AG04449 (cell line): ENCODE data around the gene OCA2.

Experiments
- CTCF ChIA-PET: fragments of 350-600 bp; formaldehyde crosslinking; extraction: SDS; loops from one replicate; lab custom pipeline; 2021; ENCODE audit warnings: antibody characterized with exemption; lab: Yijun Ruan, JAX
- POLR2A ChIA-PET: fragments of 400-600, 350-600 bp; formaldehyde crosslinking; extraction: SDS; loops from one replicate; lab custom pipeline; 2020; ENCODE audit warnings: antibody characterized with exemption, inconsistent platforms; lab: Yijun Ruan, JAX
- DNase-seq: peaks from one replicate; pipeline ENCODE4 v3.0.0-alpha.2; 2010; ENCODE audit warnings: low read depth, low spot score
- H3K4me3 ChIP-seq: 2 replicates; pipeline ENCODE4 v1.5.1; 2011; ENCODE audit warnings: low read depth, mild to moderate bottlenecking, control low read depth, low read length
- TF ChIP-seq, protein P1 (sequence below): IDR thresholded peaks from one replicate; pipeline ENCODE4 v1.5.1; 2011; ENCODE audit warnings: mild to moderate bottlenecking, moderate library complexity, low read length, control low read depth, inconsistent platforms; ENCODE audit not compliant: insufficient read depth; ENCODE audit errors: missing control alignments

The OCA2 gene

DNA sequence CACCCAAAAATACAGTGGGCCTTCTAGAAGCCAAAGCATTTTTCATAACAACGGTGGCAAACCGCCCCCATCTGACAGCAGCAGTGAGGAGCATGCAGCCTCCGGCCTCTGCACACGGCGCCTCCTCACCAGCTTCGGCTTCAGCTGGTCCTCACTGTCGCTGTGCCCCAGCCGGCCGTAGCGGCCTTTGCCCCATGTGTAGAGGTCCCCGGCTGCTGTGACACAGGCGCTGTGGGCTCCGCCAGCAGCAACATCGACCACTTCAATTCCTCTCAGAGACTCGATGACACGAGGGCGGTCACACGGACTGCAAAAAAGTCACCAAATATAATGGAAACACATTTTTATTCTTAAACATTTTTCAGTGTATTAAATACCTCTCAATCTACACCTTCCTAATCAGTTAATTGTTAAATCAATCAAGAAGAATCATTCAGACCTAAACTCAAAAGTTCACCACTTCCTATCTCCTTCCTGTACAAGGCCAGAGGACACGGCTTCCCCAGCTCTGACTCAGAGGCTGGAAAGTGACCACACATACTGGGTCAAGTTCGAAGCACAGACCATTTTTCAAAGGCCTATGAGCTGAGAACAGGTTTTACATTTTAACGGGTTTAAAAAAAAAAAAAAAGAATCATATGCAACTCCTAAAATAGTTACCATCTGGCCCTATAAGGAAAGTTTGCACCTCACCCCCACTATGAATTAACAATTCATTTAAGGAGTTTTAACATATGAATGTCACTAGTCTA, 33.6 kb upstream of the OCA2 start:
- POLR2A ChIA-PET: interaction anchor here (0.5 kb wide), 1 partner anchor 11 kb away, joined by 3 read pairs; no protein-coding TSS in a partner anchor
- no peak for DNase-seq
- TF ChIP-seq, protein P1, sequence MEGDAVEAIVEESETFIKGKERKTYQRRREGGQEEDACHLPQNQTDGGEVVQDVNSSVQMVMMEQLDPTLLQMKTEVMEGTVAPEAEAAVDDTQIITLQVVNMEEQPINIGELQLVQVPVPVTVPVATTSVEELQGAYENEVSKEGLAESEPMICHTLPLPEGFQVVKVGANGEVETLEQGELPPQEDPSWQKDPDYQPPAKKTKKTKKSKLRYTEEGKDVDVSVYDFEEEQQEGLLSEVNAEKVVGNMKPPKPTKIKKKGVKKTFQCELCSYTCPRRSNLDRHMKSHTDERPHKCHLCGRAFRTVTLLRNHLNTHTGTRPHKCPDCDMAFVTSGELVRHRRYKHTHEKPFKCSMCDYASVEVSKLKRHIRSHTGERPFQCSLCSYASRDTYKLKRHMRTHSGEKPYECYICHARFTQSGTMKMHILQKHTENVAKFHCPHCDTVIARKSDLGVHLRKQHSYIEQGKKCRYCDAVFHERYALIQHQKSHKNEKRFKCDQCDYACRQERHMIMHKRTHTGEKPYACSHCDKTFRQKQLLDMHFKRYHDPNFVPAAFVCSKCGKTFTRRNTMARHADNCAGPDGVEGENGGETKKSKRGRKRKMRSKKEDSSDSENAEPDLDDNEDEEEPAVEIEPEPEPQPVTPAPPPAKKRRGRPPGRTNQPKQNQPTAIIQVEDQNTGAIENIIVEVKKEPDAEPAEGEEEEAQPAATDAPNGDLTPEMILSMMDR: no peak
- CTCF ChIA-PET: interaction anchor here (9.5 kb wide), 1 partner anchor 8 kb away, joined by 72 read pairs; no protein-coding TSS in a partner anchor
- no peak overlapping the region for H3K4me3 ChIP-seq

GRCh38 chr15:28131946-28132345, 32.8 kb upstream of the OCA2 start:
- no peak overlapping the region for H3K4me3 ChIP-seq
- DNase-seq: no peak
- CTCF ChIA-PET: no interaction called here
- POLR2A ChIA-PET: no interaction called here
- TF ChIP-seq, protein P1: no peak

DNA sequence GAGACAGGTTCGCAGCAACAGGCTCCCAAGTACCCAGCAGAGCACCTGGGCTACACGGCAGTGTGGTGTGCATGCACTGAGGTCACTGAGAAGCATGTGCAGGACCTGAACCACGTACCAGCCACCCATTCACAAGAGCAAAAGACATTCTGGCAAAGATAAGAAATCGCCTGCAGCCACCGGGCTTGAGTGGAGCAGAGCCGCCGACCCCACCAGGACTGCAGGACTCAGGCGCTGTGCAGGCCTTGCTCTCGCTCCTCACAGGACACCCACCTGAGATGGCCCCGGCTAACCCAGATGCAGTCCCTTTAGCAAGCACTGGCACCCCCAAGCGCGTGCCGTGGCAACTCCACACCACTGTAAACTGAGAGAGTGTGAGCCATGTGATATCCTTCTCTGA, 32.3 kb upstream of the OCA2 start:
- no peak overlapping the region for H3K4me3 ChIP-seq
- DNase-seq: no peak
- TF ChIP-seq, protein P1: no peak
- POLR2A ChIA-PET: no interaction called here
- CTCF ChIA-PET: no interaction called here

DNA sequence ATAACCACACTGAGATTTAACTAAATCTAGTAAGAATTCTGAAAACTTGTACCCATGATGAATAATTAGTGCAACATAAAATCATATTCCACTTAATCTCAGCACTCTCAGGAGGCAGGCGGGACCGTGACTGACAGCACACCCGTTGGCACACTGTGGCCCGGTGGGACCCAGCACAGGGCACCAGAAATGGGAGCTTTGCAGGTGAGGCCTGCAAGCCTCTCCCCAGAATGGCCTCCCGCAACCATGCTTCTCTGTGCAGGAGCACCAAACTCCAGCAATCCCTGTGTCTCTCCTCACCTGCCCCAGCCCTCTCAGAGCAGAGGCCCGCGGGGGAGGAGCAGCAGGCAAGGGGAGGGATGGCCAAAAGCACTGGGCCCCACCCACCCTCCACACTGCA, 31.5 kb upstream of the OCA2 start:
- TF ChIP-seq, protein P1: no peak
- no peak overlapping the region for H3K4me3 ChIP-seq
- CTCF ChIA-PET: no interaction called here
- POLR2A ChIA-PET: no interaction called here
- DNase-seq: no peak

DNA sequence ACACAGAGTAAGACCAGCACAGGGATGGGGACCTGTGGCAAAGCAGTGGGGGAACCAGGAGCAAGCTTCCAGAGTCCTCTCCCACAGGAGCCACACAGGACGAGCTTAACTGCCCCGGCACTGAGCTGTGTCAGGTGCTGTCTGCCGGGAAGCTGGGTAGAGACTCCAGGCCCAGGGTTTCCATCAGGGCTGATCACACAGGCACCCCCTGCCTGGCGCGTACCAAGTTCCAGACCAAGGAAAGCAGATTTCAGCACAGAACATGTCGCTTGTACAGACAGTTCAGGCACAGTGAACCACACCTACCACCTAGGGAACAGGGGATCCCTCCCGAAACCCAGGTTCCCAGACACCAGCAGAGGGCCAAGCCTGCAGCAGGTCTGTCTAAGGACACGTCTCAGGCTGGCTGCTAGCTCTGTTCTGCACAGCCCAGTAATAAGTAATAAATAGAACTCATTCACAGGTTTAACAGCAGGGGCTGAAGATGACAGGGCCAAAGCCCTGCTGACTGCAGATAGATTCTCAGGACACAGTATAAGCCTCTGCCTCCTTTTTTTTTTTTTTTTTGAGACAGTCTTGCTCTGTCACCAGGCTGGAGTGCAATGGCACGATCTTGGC, 30.2 kb upstream of the OCA2 start:
- no peak overlapping the region for H3K4me3 ChIP-seq
- CTCF ChIA-PET: interaction anchor here (0.9 to 1.3 kb wide), 2 partner anchors 9 to 22 kb away, joined by 3 to 4 read pairs; no protein-coding TSS in a partner anchor
- POLR2A ChIA-PET: no interaction called here
- DNase-seq: no peak
- TF ChIP-seq, protein P1: no peak

DNA sequence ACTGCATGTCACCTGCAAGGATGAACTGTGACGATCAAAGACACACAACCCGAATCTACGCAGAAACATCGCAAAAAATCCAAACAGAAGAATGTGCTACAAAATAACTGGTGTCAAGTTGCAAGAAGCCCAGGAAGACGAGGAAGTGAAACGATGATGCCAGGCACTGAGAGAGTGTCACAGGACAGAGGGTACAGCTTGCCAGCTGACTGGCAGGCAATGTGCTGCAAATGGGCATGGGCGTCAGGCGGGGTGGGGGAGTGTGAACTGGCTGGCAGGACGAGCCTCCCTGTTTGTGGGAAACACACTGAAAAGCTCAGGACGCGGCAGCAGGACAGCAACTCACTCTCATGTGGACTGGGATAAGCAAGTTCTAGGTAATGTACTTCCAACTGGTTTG, 28.9 kb upstream of the OCA2 start:
- ChIA-PET POLR2A (no interaction called here), CTCF (no interaction called here)
- DNase-seq: no peak
- TF ChIP-seq, protein P1: no peak
- H3K4me3 ChIP-seq: no peak overlapping the region
